OCI-LY7 (cell line): ENCODE measurements around the gene CETN1. TPM values are rescaled to one million over a fixed set of nuclear protein-coding genes. Genes with fewer than 3 reads are reported as not detected.

Experiments
- BruUV-seq: library from RNA; stranded (reverse); fragments of 400-500 nt; replicated peaks from 2 replicates; lab custom pipeline; 2021; lab: Mats Ljungman, UMichigan
- CTCF ChIA-PET: fragments of 300-600 bp; sonication (Branson Sonifier 250); formaldehyde crosslinking; loops from one replicate; lab custom pipeline; 2022; ENCODE audit warnings: antibody characterized with exemption; ENCODE audit not compliant: unreplicated experiment; lab: Charles Lee
- POLR2A ChIA-PET: fragments of 300-600 bp; sonication (Branson Sonifier 250); formaldehyde crosslinking; loops from one replicate; lab custom pipeline; 2022; ENCODE audit warnings: antibody characterized with exemption; lab: Charles Lee
- DNase-seq: peaks from one replicate; pipeline ENCODE4 v3.0.0-alpha.2; 2015; ENCODE audit warnings: low spot score
- H2AFZ ChIP-seq: fragments of 200-600 bp; sonication (generic), shearing (Covaris generic); 2 replicates; pipeline ENCODE4 v1.6.1; 2014; ENCODE audit warnings: mild to moderate bottlenecking, antibody characterized with exemption, low read length, moderate library complexity
- H3K27ac ChIP-seq: fragments of 200-600 bp; sonication (generic); 2 replicates; pipeline ENCODE4 v1.5.1; 2014; ENCODE audit warnings: mixed run types, low read depth, mild to moderate bottlenecking, moderate library complexity, low read length, inconsistent platforms; ENCODE audit not compliant: poor library complexity, severe bottlenecking
- H3K36me3 ChIP-seq: fragments of 200-600 bp; sonication (generic); 2 replicates; pipeline ENCODE4 v1.6.1; 2014; ENCODE audit warnings: mild to moderate bottlenecking, antibody characterized with exemption, low read length, moderate library complexity, mixed read lengths; ENCODE audit not compliant: insufficient read depth
- H3K4me1 ChIP-seq: fragments of 200-600 bp; sonication (generic); 2 replicates; pipeline ENCODE4 v1.5.1; 2014; ENCODE audit warnings: mild to moderate bottlenecking, low read length; ENCODE audit not compliant: insufficient read depth, poor library complexity, severe bottlenecking
- H3K4me2 ChIP-seq: fragments of 200-600 bp; sonication (generic); 2 replicates; pipeline ENCODE4 v1.6.1; 2014; ENCODE audit warnings: mild to moderate bottlenecking, low read length
- H3K4me3 ChIP-seq: fragments of 200-600 bp; sonication (generic); 2 replicates; pipeline ENCODE4 v1.5.1; 2014; ENCODE audit warnings: mild to moderate bottlenecking, low read depth, low read length; ENCODE audit not compliant: poor library complexity, severe bottlenecking
- H3K79me2 ChIP-seq: fragments of 200-600 bp; sonication (generic); 2 replicates; pipeline ENCODE4 v1.6.1; 2016; ENCODE audit warnings: low read depth, mild to moderate bottlenecking, low read length, moderate library complexity, mixed read lengths; ENCODE audit not compliant: insufficient read depth
- H3K9me2 ChIP-seq: fragments of 200-600 bp; sonication (generic); 2 replicates; pipeline ENCODE4 v1.6.1; 2016; ENCODE audit warnings: mild to moderate bottlenecking, low read length, mixed read lengths; ENCODE audit not compliant: insufficient read depth
- H3K9me3 ChIP-seq: fragments of 200-600 bp; sonication (generic); 2 replicates; pipeline ENCODE4 v1.6.1; 2014; ENCODE audit warnings: mild to moderate bottlenecking, mixed run types, low read length, mixed read lengths
- H4K20me1 ChIP-seq: fragments of 200-600 bp; sonication (generic); 2 replicates; pipeline ENCODE4 v1.6.1; 2014; ENCODE audit warnings: mild to moderate bottlenecking, antibody characterized with exemption, low read length, moderate library complexity, mixed read lengths; ENCODE audit not compliant: insufficient read depth
- EZH2phosphoT487 ChIP-seq: fragments of 200-600 bp; sonication (generic); IDR thresholded peaks from 2 replicates; pipeline ENCODE4 v1.6.1; 2018; ENCODE audit warnings: low read depth, borderline replicate concordance, mild to moderate bottlenecking, mixed run types, antibody characterized with exemption, low read length, moderate library complexity, mixed read lengths
- intact Hi-C: fragments of 100-400 bp; cut with micrococcal nuclease; formaldehyde crosslinking; loops from one replicate; pipeline ENCODE4 v1.10.0; 2022; ENCODE audit not compliant: unreplicated experiment
- total RNA-seq, 2 experiments: library from RNA; depleted of rRNA in 1 of 2; stranded (reverse); fragments of >200 nt in 1 of 2; shearing (Covaris generic) in 1 of 2; gene quantifications; 2 replicates each; pipeline ENCODE4 v1.2.3, GENCODE V29; 2014 to 2022
- TF ChIP-seq, protein P1 (sequence below): fragments of 200-600 bp; sonication (generic); conservative IDR thresholded peaks from 2 replicates; pipeline ENCODE4 v1.5.1; 2014; ENCODE audit warnings: mild to moderate bottlenecking, antibody characterized with exemption, low read length, moderate library complexity, mixed read lengths

Gene CETN1
- total RNA-seq, 2 experiments from 2014 or later: not detected

DNA sequence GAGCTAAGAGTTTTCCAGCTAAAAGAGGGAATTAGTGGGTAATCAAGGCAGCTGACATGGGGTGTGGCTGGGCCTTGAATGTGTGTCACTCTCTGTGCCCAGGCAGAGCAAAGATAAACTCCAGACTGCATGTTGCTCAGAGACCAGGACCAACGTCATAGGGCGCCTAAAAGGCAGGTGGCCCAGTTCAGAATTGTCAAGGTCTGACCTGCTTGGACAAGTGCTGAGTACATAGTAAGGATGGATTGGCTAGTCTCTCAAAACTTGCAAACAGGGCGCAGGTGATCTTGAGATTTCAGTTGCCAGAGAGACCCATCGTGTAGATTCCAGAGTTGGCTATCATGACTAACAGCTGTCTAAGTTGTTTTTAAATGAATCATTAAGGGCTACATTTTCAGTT lies 35.6 kb downstream of the CETN1 start:
- H3K9me2 ChIP-seq: no peaks in the 10 kb centered on the region
- intact Hi-C loops: no loop called here
- ChIA-PET POLR2A (no interaction called here), CTCF (no interaction called here)
- no peak for DNase-seq
- no peaks in the 10 kb centered on the region for H3K36me3 ChIP-seq
- no peak for TF ChIP-seq EZH2phosphoT487
- TF ChIP-seq, protein P1, sequence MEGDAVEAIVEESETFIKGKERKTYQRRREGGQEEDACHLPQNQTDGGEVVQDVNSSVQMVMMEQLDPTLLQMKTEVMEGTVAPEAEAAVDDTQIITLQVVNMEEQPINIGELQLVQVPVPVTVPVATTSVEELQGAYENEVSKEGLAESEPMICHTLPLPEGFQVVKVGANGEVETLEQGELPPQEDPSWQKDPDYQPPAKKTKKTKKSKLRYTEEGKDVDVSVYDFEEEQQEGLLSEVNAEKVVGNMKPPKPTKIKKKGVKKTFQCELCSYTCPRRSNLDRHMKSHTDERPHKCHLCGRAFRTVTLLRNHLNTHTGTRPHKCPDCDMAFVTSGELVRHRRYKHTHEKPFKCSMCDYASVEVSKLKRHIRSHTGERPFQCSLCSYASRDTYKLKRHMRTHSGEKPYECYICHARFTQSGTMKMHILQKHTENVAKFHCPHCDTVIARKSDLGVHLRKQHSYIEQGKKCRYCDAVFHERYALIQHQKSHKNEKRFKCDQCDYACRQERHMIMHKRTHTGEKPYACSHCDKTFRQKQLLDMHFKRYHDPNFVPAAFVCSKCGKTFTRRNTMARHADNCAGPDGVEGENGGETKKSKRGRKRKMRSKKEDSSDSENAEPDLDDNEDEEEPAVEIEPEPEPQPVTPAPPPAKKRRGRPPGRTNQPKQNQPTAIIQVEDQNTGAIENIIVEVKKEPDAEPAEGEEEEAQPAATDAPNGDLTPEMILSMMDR: no peak
- H3K4me1 ChIP-seq: no peaks in the 10 kb centered on the region
- H3K27ac ChIP-seq: no peak overlapping the region
- H3K4me2 ChIP-seq: no peak overlapping the region
- no peak overlapping the region for H2AFZ ChIP-seq
- no peaks in the 10 kb centered on the region for H3K9me3 ChIP-seq
- no peak overlapping the region for H3K4me3 ChIP-seq
- BruUV-seq: no TSS peak
- H4K20me1 ChIP-seq: no peaks in the 10 kb centered on the region
- no peaks in the 10 kb centered on the region for H3K79me2 ChIP-seq

DNA sequence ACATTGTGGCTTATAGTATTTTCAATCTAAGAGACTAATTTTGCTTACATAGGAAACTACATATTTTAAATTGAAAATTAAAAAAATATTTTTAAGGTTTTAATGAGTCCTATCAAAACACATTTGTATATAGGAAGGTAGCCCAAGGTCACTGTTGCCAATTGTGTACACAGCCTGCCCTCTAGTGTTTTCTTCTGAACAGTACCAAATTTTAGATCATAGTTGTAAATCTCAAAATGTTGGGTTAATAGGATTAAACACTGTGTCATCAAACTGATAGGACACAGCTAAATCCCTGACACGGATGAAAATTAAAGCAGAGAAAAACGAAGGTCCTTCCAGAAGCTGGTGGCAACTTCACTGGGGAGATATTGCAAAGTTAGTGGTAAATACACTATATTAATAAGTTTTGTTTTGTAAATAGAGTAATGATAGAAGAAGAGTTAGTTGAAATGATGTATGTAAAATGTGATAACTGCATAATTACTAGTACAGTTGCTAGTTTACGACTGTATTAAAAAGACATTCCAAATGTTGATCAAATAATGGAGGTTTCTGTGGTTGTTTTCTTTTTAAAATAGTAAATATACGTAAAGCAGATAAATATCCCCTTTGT lies 36.3 kb downstream of the CETN1 start:
- Histone ChIP-seq H3K4me2 (no peak overlapping the region), H3K27ac (no peak overlapping the region), H3K4me1 (no peaks in the 10 kb centered on the region), H3K9me3 (no peaks in the 10 kb centered on the region), H4K20me1 (no peaks in the 10 kb centered on the region), H3K36me3 (no peaks in the 10 kb centered on the region), H3K9me2 (no peaks in the 10 kb centered on the region), H3K79me2 (no peaks in the 10 kb centered on the region), H3K4me3 (no peak overlapping the region), H2AFZ (no peak overlapping the region)
- intact Hi-C loops: no loop called here
- TF ChIP-seq, protein P1: peak; percentile 88
- TF ChIP-seq EZH2phosphoT487: no peak
- POLR2A ChIA-PET: no interaction called here
- DNase-seq: peak; percentile 46
- no TSS peak for BruUV-seq
- CTCF ChIA-PET: no interaction called here

DNA sequence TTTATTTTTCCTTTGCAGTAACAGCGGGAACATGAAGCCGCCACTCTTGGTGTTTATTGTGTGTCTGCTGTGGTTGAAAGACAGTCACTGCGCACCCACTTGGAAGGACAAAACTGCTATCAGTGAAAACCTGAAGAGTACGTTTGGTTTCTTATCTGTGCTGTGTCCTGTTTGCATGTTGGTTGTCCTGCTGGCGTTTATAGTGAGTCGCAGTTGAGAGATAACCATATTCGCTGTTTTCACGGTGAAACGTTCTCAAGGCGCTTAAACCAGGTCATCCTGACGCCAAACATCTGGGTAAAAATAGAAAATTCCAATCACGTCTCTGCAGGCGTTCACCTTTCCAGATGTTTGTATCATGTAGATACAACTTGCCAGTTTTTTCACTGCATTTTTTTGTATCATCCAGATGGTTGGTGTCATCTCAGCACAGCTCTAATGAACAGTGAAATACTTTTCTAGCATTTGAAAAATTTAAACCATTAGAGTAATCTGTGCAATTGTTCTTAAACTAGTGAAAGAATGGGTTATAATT lies 37.9 kb downstream of the CETN1 start:
- Histone ChIP-seq H3K9me3 (no peaks in the 10 kb centered on the region), H3K36me3 (no peaks in the 10 kb centered on the region), H4K20me1 (no peaks in the 10 kb centered on the region), H3K4me3 (no peak overlapping the region), H3K9me2 (no peaks in the 10 kb centered on the region), H3K4me2 (no peak overlapping the region), H2AFZ (no peak overlapping the region), H3K4me1 (no peaks in the 10 kb centered on the region), H3K79me2 (no peaks in the 10 kb centered on the region), H3K27ac (no peak overlapping the region)
- CTCF ChIA-PET: interaction anchor here (0.8 kb wide), 1 partner anchor 223 kb away, joined by 3 read pairs; no protein-coding TSS in a partner anchor
- no peak for TF ChIP-seq EZH2phosphoT487
- TF ChIP-seq, protein P1: no peak
- no peak for DNase-seq
- POLR2A ChIA-PET: interaction anchor here (0.6 to 0.7 kb wide), 5 partner anchors 9 to 302 kb away, joined by 3 read pairs; no protein-coding TSS in a partner anchor
- intact Hi-C loops: no loop called here
- no TSS peak for BruUV-seq
